Activated T-helper 9 cell treated with anti-CD3 and anti-CD28 coated beads, Interleukin-2, amount 50 U/mL, for 16 hours (primary cell): ENCODE measurements around the gene PGM2L1.
A peak's percentile ranks its signal among the peaks of the same experiment; 100 is the strongest.
"Not testable (repeated sequence)": the region's sequence is repeated elsewhere in the genome, so short reads cannot be mapped to it uniquely, and the experiment has no call there.

Experiments
- DNase-seq: peaks from one replicate; pipeline ENCODE4 v3.0.0-alpha.2; 2020; ENCODE audit warnings: low read depth

Gene PGM2L1

DNA sequence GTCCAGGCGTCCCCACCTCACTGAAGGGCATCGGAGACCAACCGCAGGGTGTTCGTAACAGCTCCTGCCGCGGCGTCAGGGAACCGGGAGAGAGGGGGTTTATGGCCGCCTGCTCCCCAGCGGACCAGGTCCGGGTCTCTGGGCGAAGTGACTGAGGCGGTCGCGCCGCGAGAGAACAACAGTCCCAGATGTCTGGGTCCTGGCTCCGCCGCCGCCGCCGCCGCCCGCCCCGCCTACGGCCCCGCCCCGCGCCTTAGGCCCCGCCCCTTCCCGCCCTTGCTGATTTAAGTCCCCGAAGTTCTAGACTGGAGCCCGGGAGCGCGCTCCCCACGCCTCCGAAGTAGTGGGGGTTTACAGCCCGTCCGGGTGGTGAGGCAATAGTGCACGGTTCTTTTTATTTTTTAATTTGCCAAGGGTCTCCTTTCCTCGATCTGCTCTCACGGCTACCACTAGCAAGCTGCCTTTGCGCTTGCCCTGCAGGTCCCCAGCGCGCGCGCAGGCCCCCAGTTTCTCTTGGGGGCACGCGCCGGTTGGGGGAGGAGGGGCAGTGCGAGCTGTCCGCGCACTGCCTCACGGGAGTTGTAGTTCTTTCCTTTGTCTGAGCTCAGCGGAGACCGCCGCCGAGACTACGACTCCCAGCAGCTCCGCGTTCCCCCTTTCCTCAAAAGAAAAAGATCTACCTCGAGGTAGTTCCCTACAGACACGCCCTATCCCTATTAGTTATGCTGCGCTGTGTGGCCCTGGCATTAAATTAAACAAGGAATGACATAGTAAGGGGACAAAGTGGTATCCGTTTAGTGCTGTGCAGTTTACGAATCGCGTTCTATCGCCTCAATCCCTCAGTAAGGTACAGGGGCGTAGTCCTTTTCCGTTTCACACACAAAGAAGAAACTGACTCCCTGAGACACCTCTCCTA is at the start of gene PGM2L1:
Gene PGM2L1, minus strand, starts transcription at position 190 of the 916 bp plus-strand sequence. CDS start 272 bp downstream, outside the sequence.
- DNase-seq: peak; percentile 86

DNA sequence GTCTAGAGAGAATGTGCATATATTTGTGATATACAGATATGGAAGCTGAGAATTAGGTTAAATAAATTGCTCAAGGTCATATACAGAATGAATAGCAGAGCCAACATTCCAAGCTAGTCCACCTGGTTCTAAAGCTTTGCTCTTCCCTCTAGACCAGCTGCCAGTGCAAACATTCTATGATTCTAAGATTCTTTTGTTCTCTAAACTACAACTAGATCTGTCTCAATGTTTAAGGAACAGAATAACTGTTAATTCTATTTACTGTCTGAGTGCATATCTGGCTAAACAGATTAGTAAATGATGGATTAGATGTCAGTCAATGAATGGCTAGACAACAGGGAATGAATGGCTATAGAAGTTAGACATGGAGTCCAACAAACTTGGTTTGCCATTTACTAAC is 49.5 kb upstream of the PGM2L1 start:
- DNase-seq: no peak

DNA sequence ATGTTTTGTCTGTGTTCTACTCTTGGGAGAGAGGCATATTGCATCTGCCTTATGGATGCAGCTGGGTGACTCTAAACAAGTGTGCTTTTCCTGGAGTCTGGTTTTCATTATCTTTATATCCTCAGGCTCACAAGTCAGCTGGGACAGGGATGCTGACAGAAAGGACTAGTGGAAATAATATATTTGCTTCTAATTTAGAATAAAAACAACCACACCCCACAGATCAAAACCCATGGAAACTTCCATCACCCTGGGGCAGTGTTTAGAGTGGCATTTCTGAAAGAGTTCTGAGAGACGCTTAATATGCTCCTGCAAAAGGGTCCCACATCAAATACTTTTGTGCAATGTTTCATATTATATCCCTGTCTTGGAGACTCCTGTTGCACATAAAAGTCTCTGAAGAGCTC is 48.3 kb upstream of the PGM2L1 start:
- no peak for DNase-seq

DNA sequence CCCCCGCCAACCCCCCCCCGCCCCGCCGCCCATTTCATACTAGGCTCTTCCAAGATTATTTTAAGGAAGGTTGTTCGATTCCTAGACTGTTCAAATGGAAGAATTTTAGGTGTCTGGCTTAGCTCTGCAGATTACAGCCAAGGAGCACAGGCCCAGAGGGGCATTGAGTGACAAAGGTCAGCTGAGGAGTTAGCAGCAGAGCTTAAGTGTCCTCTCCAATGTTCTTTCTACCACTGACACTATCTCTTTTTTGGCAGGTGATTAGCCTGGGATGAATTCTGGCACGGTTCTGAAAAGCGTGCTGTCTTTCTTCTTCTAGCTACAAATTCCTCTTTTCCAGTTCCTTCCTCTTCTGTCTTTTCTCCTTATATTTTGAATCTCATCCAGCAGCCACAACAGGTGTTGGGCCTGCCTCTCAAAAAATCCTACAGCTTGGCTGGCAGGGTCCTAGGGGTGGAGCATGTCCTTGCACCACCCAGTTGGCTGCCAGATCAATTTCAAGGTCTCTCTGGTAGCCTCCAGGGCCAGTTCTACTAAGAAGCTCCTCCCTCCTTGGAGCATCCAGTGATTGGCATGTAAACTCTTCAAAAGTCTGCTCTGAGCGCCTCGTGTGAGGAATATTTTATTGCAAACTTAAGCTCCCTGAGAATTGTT is 46.1 kb upstream of the PGM2L1 start:
- no peak for DNase-seq

DNA sequence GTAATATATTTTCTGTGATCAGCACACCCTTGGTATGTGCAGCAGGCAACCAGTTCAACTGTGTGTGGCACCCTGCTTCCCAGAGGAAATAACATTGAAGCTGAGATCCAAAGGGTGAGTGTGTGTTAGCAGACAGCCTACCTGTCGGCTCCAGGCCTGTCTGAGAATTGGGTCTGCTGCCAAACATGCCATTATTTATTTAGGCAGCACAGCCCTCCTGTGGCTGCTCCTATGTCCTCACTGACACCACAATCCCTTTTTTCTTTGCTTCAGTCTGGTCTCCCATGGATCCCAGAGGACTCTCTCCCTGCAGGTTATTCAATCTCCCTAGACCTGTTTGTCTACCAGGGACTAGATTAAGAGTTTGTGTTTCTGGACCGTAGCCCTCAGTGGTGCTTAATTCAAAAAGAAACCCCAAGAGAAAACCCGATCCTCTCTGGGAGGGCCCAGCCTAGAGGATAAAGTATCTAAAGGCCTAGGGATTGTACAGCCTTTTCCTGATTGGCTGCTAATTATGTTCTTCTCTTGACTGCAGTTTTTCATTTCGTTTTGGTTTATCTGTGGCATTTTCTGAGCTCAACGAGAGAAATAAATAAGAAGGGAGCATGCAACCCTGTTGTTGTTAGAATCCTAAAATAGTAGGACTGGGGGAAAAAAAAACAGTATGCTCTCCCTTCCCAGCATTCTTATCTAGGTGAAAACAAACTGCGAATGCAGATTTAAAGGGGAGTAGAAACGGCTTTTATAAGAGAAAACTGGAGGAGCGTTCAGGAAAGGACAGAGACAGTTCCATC is 45.0 kb upstream of the PGM2L1 start:
- no peak for DNase-seq

DNA sequence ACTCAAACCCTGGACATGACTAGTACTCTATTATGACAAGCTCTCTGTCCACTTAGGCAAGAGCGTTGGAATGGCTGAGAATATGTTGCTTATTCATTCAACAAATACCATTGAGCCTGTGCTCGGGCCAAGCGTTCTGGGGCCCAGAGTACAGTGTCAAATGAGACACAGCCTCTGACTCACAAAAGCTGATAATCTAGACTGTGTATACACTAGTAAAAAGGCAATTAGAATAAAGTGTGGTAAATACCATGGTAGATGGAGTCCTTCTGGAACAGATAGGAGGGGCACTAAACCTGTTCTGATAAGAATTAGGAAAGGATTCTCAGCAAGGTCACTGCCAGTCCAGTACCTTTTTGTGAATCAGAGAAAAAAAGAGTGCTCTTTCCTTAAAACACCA is 44.4 kb upstream of the PGM2L1 start:
- DNase-seq: no peak

DNA sequence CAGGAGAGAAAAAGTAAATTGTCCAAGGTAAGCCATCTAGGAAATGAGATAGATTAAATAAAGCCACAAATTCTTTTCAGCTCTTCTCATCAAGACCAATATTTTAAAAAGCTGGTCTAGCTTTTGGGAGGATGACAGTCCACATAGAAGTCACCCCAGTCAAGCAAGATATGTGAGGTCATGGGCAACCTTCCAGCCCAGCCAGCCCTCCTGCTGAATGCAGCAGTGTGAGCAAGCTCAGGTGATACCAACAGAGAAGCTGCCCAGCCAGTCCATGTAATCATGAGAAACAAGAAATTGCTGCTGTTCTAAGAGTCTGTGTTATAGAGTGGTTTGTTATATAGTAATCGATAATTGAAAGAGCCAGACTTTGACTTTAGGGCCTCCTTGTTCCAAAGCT is 40.4 kb upstream of the PGM2L1 start:
- DNase-seq: no peak

DNA sequence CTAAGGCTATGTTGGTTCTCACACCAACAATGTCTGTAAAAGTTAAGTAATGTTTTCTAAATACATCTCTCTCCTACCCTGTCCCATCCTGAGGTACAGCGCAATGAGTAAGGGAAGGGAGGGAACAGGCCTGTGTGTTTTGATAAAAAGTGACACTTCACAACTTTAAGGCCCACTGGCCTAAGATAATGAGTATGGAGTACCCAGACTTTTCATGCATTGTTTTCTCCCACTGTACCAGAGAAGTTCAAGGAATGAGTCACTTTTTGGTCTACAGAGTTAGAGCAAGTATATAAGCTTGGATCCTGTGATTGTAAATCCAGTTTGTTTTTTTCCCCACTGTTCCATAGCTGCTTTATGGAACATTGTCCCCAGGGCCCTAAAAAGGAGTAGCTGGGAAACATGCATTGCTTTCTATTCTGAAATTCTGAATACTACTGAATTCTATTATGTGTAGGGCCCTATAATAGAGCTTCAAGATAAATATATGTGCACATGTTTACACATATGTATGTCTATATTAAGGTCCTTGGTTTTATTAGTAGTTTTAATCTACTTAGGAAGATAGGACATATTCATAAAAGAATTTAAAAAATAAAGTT is 39.3 kb upstream of the PGM2L1 start:
- no peak for DNase-seq

DNA sequence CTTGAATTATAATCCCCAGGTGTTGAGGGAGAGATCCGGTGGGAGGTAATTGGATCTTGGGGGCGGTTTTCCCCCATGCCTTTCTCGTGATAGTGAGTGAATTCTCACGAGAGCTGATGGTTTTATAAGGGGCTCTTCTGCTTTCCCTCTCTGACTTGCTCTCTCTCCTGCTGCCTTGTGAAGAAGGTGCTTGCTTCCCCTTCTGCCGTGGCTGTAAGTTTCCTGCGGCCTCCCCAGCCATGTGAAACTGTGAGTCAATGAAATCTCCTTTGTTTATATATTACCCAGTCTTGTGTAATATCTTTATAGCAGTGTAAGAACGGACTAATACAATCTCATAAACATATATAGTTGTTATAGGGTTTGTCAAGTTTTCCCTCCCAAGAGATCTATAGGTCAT is 36.3 kb upstream of the PGM2L1 start:
- no peak for DNase-seq

DNA sequence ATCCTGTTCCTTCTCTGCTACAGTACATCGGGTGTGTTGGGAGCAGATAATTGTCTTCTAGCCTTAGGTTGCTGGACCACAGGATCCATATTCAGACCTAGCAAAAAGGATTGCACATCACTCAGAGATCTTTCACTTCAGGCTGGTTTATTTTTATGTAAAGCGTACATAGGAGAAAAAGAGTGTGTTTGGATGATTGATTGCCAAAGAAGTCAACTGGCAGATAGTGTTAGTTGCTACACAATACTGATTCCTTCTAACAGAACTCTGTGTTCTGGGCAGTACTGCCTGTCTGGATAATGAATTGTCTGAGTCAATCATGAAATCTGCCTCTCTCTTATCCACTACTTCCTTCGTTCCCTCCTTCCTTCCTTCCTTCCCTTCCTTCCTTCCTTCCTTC is 31.0 kb upstream of the PGM2L1 start:
- no peak for DNase-seq

DNA sequence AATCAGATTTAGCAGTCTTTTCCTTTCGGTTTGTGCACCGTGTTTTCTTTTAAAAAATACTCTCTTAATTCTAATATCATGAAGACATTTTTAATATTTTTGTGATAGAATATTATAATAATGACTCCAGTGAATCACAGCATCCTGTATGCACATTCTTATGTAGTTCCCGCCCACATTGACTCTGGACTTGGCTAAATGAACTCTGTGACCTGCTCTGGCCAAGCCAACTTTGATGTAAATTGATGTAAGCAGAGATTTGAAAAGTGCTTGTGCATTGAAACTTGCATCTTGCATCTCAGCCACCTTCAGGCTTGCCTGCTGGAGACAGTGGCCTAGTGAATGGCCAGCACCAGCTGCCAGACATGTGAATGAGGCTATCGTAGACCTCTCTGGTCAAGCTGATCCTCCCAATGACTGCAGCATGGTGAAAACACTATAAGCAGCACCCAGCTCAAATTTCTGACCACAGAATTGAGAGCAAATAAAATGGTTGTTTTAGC is 29.2 kb upstream of the PGM2L1 start:
- no peak for DNase-seq

DNA sequence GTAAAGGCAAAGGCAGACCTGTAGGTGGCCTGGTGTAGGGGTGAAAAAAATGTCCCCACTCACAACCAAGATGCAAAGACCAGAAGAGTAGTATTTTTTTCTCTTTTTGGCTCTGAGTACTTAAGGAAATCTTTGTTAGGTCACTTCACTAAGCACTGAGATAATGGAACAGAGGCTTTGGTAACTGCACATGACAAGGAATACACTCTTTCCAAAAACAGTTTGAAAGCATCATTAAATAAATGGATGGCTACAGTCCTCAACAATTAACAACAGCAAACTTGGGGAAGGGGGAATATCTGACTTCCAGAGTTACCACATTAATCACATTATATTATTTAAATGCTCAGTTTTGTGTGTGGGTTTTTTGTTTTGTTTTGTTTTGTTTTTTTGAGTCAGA is 26.9 kb upstream of the PGM2L1 start:
- DNase-seq: no peak

DNA sequence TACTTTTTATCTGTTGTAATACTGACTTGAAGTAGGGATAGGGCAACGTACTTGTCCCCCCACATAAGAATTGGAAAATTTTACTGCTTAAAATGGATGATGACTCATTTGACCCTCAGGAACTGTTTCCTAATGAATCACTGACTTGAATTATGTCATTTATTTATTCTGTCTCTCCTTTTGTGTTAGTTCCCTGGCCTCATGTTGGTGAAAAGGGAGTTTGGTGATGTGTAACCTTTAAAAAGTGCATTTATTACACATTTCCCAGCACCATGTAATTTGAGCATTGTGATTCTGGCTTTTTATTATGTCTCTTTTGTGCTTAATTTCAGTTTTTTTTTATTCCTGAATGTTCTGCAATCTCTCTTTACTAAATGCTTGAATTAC is 20.3 kb upstream of the PGM2L1 start:
- no peak for DNase-seq

DNA sequence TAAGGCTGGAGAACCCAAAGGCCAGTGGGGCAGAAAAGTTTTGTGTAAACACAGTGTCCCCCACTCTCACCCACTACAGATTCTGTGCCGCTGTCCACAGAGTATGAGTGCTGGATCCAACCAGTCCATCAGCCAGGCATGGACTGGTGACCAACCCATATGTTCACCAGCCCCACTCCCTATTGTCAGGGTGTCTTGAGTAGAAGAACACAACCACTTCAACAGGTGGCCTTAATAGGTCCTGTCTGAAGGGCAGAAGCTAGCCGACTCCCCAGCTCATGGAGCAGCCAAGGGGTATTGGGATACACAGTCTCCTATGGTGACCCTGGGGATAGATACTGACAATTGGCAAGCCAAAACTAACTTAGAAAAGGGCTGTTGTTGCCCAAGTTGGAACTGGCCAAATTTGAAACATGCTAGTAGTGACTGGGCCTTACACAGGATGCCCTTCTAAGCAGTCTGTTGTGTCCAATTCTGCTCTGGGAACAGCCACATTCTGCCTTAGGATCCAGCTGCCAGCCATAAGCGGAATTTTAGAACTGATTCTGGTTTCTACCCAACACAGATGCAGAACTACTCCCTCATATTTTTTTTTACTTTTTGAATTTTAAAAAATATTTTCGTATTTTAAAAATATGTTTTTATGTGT is 19.8 kb upstream of the PGM2L1 start:
- no peak for DNase-seq

DNA sequence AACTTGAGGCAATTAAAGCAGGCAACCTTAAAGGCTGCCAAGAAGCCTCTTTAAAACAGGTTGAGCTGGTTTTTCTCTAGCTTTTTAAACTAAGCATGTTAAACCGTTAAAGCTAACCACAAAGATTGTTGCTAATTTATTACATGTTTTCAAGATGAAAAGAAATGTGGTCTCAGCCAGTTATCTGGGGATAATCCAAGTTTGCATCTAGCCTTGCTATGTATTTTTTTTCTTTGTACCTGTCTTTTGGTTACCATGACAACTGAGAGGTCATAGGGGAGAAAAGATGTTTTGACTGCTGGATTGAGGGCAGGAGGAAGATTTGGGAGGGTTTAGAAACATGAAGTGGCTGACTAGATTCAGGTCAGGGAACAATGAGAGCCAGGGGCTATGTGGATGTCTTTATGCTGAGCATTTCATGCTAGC is 19.2 kb upstream of the PGM2L1 start:
- DNase-seq: no peak

DNA sequence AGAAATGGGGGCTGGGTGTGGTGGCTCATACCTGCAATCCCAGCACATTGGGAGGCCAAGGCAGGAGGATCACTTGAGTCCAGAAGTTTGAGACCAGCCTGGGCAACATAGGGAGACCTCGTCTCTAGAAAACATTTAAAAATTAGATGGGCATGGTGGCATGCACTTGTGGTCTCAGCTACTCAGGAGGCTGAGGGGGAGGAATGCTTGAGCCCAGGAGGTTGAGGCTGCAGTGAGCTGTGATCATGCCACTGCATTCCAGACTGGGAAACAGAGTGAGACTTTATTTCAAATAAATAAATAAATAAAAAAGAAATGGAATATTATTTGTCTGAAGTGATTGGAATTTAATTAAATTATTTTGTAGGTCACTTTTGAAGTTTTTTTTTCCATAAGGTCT is 18.7 kb upstream of the PGM2L1 start:
- DNase-seq: not testable (repeated sequence)

DNA sequence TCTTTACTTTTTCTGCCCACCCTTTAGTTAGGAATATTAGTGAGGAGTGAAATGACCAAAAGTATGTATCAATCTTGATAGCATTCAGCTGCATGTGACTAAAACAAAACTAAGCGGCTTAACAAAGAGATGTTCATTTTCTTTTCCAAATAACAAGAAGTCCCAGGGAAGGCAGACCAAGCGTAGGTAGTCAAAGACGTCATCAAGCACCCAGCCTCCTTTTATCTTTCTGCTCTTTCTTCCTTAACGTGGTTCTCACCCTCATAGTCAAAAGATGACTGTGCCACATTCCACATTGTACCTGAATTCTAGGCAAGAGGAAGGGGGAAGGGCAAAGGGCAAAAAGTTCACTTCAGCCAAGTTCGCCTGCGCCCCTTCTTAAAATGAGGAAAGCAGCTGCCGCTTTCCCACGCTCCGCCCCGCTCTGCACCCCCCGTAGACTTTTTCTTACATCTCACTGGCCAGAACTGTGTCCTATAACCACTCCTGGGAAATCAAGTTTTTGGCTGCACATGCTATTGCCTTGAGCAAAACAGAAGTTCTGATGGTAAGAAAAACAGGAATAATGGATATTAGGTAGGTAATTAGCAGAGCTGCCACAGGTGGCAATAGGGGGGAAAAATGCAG is 14.6 kb upstream of the PGM2L1 start:
- DNase-seq: no peak

DNA sequence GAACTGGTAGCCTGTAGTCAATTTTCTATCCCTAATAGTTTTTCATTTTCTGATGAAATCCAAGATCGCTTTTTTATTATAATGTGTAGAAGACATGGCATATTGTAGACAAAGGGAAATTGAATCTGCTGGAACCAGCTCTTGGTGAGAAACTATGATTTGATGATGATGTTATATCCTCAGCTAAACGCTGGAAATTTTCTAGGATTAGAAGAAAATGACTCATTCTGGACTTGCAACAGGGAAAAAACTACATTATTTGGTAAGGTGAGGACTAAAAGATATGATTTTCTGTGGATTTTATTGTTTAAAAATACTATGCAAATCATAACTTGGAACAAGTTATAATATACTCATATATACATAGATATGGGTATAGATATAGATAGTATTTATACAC is 14.1 kb upstream of the PGM2L1 start:
- DNase-seq: no peak

DNA sequence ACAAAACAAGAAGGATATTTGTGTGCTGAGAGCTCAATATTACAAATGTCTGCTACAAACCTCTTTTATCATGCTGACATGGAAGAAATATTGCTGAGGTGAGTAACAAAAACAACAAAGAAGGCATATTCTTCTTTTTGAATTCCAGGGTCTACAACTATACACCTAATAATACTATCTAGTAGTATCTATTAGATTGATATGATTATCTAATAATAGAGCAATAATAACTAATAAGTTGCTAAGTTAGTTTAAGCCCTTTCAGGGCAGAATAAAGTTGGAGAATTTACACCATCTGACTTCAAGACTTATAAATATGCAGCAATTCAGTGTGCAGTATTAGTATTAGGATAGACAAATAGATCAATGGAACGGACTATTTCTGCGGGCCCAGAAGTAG is 11.4 kb upstream of the PGM2L1 start:
- DNase-seq: no peak

DNA sequence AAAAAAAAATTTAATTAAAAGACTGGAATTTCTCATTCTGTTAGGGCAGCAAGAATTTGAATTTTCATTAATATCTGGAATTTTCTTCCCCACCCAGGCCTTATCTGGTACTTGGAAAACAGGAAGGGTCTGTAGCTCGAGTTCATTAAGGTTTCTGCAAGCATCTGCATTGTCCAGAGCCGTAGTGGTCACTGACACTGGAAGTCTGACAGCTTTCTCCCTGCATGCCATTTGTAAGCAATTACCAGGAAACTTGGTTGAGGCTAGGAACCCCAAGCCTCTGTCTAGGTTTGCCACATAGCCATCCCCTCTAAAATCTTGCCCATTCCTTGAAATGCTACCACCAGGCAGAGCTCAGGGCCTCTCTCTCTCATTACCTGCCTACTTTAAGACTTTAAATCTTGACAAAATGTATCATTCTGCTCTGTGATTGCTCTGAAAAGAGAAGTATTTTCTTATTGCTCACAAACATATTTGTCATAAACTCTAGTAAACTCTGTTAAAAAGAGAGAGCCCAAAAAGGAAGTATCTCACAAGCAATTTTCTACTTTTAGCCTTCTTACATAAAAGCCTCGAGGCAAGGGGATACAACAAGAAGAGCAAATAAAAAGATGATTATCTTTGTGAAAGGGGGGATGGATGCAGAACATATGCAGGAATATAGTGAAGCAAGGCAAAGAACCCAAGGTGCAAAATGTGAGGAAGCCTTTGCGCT is 5.5 kb upstream of the PGM2L1 start:
- no peak for DNase-seq
